HS-5 (cell line): Measurements from ENCODE around the gene AGAP1.

ENCODE experiments used
- DNase-seq: peaks from one replicate; pipeline ENCODE4 v3.0.0-alpha.2; 2012; ENCODE audit warnings: low read depth

The AGAP1 gene

DNA sequence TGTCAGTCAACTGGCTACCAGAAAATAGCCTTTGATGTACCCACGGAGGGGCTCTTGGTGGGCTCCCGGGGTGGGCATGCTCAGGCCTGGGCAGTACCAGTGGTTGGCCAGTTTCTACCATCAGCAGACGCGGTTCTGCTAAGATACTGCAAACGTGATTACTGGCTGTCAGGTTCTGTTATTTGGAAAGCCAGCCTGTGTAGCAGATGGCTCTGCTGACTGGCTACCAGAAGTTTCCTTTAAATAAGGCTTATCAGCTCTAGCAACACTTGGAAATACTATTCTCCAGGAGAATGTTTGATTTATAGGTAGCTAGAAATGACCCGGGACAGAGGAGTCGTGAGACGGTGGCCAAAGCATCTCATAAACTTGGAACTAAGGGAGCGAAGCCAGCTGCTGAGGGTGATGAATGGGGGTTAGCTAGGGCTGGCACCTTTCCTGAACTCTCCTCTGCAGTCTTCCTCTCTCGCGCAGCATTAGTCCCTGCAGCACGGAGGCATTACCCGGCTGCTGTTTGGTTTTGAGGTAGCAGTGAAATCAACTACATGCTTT is 171.9 kb downstream of the AGAP1 start:
- DNase-seq = no peak

DNA sequence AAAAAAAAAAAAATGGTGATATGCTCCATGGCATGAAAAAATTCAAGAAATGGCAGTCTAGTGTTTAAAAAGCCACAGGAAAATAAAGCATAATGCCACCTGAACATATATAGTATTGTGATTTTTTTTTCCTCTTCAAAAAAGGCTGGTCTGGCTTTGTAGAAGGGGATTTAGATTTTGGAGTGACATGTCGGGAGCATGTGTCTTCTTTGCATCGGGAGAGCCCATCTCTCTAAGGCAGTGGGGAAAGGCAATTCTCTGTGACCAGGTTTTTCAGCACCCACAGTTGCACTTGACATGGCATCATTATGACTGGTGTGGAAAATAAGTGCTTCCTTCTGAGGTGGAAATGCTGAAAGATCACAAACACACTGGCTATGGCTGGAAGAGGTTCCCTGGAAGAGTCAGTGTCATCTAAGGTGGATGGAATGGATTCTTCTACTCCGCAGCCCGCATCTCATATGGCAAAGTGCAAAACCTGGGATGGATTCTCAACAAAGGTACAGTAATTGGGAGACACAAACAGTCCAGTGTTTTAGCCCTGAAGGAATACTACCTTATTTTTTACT is 172.5 kb downstream of the AGAP1 start:
- no peak for DNase-seq

DNA sequence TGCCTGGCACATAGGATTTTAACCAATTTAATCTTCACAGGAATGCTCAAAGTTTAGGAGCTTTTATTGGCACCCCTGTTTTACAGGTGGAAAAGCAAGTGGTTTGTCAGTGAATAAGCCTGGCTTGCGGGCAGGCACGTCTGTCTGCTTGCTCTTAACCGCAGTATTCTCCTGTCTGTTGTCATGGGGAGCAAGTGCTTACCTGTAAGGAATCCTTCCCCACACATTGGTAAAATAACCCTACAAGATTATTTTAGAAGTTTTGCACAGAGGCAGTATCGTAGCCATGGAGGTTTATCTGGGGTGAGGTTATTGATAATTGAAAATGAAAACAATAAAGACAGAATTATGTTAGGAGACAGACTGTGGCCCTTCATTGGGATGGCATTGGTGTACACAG is 174.9 kb downstream of the AGAP1 start:
- DNase-seq = no peak

DNA sequence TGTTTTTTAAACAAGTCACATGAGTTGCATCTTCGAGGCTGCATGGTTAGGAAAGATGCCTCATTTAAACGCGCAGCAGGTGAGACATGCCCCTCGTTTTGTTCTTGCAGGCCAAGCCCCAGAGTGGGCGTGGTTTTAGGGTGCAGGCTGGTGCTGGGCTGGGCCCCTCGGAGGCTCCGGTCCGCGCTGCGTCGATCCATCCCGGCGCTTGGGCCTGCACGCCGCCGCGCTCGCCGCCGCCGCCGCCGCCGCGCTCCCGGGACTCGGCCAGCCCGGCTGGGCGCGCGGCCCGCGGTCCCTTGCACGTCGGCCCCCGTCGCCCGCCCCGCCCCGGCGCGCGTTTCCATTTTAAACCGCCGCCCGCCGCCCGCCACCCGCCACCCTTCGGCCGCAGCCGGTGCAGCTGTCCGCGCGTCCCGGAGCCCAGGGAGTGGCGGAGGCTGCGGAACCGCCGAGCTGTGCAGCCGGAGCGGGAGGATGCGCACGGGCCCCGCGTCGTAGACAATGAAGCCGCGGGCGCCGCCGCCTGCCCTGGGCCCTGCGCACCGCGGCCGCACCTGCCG is 175.5 kb downstream of the AGAP1 start:
- no peak for DNase-seq

DNA sequence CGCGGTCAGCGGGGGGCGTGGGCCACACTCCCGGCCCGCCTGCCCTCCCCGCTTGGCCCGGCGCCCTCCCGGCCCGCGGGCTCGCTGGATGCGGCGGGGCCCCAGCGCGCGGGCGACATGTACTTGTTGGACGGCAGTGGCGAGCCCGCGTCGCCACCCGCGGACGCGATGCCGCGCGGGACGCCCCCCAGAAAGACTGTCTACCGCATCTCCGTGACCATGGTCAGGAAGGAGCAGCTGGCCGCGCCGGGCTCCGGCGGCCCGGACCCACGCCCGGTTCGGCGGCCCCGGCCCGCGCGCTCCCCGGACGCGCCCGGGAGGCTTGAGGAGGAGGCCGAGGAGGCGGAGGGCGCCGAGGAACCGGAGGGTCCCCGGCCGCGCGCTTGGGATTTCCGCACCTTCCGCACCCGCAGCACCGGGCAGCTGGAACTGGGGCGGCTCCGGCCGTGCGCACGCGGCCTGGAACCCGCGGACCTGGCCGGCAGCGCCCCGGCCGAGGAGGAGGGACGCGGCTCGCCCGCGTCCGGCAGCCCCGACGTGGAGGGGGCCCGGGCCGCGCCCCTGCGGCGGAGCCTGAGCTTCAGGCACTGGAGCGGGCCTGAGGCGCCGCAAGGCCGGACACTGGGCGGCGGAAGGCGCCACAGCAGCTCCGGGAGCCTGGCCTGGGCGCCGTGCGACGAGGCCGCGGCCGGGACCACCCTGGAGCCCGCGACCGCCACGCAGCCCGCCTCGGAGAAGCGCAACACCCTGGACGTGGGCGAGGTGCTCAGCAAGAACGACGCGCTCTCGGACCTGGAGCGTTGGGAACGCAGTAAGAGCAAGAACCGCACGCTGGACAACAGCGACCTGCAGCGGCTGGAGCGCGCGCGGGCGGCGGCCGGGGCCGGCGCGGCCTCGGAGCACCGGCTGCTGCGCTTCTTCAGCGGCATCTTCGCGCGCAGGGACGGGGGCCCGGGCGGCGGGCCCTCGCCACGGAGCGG is 176.4 kb downstream of the AGAP1 start:
- no peak for DNase-seq

- no peak for DNase-seq
Observed at GRCh38 chr2:235670974-235671787, 177.3 kb downstream of the AGAP1 start.

DNA sequence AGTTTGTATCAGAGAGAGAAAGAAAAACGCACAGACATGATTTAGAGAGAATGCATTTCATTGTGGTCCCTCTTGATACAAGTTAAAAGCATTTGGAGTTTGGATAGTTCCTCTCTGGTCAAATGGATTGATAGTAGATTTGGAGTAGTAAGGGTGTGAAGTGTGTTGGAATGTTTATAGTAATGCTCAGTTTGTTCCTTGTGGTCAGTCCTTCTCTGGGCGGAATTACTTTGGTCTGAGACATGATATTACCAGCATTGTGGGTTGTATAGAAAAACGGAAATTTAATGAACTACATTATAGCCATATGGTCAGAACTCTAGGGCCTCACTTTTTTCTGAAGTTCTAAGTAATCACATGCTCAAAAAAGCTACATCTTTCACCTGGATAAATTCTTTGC is 178.9 kb downstream of the AGAP1 start:
- DNase-seq = no peak

DNA sequence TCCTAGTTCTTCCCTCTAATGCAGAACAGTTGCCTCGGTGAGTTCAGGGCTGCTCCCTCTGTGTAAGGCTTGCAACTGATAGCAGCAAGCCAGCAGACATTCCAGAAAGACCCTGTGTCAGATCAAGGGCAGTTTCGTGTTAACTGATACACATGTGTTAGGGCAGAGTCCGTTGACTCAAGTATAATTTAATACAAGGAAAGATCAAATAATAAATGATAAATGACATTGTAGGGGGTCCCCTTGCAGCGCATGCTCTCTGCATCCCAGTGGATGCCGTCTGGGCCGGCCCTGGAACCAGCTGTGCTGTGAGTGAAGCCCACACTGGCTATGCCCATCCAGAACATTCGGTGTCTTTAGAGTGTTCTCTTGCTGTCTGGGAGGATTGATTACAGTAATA is 180.3 kb downstream of the AGAP1 start:
- DNase-seq = no peak

DNA sequence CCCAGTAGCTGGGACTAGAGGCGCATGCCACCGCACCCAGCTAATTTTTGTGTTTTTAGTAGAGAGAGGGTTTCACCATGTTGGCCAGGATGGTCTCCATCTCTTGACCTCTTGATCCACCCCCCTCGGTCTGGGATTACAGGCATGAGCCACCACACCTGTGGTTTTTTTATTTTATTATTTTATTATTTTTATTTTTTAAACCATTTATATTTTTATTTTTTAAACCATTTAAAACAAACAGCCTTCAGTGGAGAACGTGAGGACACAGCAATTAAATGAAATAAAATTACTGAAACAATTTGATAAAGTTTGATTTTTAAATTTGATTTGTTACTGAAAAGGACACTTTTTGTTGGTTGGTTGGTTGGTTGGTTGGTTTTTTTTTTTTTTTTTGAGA is 181.0 kb downstream of the AGAP1 start:
- DNase-seq = no peak

DNA sequence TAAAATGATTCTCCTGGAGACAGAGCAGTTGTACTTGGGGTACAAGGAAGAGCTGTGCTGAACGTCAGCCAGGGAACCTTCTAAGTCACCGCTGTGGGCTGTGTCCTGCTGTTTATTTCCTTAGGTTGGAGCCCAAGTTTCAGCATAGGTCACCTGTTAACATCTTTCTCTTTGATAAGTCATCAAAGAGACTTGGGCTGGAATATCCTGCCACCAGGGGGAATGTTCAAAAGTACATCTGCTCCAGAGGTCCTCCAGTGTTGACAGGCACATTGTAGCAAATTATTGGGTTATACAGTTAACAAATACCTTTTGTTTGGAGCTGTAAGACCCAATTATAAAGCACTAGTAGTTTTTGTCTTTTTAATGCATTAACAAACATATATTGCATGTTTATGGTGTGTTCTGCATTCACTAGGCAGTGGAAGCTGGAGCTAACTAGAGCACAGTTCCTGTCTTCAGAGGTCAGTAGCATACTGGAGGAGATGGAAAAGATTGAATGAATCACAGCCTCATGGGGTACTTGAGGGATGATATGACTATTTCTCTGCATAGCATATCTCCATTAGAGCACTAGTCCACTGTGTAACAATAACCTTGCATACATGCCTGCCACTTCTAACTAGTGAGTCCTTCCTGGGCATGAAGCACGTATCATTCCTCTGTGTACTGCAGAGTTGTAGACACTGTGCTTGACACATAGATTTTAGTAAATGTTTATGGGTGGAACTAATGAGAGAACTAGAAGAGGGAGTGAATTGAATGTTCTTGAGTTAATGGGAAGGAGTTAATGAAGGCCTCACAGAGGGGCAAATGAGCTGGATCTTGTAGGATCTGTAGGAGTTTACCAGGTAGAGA is 182.1 kb downstream of the AGAP1 start:
- DNase-seq = no peak

DNA sequence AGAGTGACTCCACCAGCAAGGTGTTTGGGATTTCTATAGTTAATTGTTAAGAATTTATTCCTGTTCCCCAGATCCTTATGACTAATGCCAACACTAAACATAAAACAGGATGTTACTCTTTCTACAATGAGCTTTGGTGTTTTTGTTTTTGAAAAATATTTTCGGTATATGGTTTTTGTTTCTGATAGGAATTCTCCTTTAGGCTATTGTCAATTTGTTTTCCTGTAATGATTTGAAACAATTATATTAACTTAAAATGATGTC is 182.6 kb downstream of the AGAP1 start:
- no peak for DNase-seq

DNA sequence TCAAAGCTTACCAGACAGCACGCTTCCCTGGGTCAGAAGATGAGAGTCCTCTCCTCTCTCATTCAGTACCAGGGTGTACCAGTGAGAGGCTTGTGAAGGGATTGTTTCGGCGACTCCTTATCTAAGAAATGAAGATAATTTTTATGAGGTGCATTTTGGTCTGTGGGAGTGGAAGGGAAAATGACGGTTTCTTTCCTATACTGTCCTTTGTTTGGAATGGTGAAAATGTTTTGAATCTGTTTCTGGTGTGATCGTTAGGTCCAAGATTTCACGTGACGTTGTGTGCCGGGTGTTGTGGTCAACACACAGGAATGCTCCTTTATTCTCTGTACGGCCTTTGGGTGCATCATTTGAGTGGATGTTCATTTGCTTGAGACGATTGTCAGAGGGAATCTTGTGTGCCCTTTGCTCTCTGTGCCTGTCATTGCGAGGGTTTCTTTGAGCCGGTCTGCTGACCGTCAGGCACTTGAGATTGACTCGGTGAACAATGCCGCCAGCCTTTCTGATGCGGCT is 183.5 kb downstream of the AGAP1 start:
- DNase-seq = no peak

GRCh38 chr2:235677937-235678336 is 184.1 kb downstream of the AGAP1 start:
- DNase-seq = no peak

DNA sequence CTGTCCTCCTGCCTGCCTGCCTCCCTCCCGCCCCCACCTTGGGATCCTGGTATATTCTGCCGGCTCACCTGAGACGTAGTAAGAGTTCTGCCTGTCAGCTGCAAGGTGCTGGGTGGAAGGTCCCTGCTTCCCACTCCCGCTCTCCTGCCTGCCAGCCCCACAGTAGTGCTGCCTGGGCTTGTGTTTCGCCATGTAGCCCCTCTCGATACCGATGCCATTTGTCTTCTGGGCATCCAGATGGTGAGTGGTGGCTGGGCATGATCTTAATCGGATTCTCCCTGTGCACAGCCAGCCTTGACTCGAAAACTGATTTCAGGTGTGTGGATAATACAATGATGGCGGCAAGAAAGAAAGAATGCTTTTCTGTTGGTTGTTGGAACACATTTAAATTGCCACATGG is 184.9 kb downstream of the AGAP1 start:
- DNase-seq = no peak

DNA sequence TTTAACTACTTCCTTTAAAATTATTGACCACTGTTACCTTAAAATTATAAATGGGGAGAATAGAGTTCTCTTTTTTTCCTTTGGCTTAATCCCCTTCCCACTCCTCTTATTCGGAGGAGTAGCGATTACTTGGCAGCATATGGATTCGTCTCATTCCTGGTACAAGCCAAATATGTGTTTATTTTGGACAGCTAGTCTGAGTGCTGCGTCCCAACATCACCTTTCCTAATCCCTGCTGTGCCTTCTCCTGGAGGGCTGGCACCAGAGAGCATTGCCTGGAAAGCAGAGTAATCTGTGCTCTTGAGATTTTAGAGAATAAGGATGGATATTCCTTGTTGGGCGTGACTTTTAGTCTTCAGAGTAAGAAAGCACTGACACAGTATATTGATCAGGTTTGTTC is 185.6 kb downstream of the AGAP1 start:
- DNase-seq = no peak

DNA sequence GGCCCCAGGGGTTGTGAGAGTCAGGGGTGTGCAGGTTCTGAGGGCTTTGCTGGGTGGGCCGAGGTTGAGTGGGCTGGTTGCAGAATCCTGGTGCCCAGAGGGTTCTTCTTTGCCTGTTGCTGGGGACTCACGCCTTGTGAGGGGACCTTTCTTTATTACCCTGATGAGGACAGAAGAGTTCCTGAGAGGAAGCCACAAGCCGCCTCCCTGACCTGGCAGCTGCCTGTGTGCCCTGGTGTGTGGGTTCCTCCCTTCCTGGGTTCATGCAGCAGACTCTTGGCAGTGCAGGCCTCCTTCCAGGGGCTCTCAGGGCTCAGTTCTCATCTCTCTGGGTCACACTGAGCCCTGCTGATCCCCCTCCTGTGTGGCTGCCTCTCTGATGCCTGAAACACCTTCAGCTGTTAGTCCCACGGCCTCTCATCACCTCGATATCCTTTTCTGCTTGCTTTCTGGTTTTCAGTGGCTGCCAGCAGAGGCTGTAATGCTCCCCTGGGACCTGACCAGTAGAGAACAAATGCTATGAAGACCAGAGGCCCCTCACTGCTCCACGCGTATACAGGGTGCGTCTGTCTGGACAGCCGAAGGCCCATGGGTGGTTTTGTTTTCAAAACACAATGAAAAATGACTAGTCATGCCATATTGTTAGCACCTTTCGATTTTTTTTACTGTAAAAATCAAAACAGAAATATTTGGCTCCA is 191.3 kb downstream of the AGAP1 start:
- no peak for DNase-seq

GRCh38 chr2:235688511-235689426 is 194.9 kb downstream of the AGAP1 start:
- no peak for DNase-seq

GRCh38 chr2:235689427-235689853 is 195.6 kb downstream of the AGAP1 start:
- no peak for DNase-seq

- no peak for DNase-seq
Observed at GRCh38 chr2:235690082-235690808, 196.4 kb downstream of the AGAP1 start.
